HEK293T (cell line): ENCODE results near the gene RIT1.

Experiments used
- CTCF ChIA-PET: fragments of 350-600 bp; formaldehyde crosslinking; extraction: SDS; loops from one replicate; lab custom pipeline; 2021; ENCODE audit warnings: antibody characterized with exemption, inconsistent platforms; lab: Yijun Ruan, JAX
- POLR2A ChIA-PET: fragments of 350-600 bp; formaldehyde crosslinking; extraction: SDS; loops from one replicate; lab custom pipeline; 2020; ENCODE audit warnings: antibody characterized with exemption, inconsistent platforms; lab: Yijun Ruan, JAX
- DNase-seq: peaks from one replicate; pipeline ENCODE4 v3.0.0; 2012; ENCODE audit warnings: mixed read lengths; ENCODE audit errors: extremely low spot score
- ARNT ChIP-seq: fragments of 450-650 bp; IDR thresholded peaks from 2 replicates; pipeline ENCODE4 v1.6.1; 2017; ENCODE audit warnings: mild to moderate bottlenecking
- BHLHE40 ChIP-seq: fragments of 450-650 bp; IDR thresholded peaks from 2 replicates; pipeline ENCODE4 v1.6.1; 2016; ENCODE audit warnings: mild to moderate bottlenecking, moderate library complexity, borderline replicate concordance
- CTBP1 ChIP-seq: fragments of 450-650 bp; IDR thresholded peaks from 2 replicates; pipeline ENCODE4 v1.6.1; 2016; ENCODE audit warnings: borderline replicate concordance
- ELF4 ChIP-seq: fragments of 450-650 bp; IDR thresholded peaks from 2 replicates; pipeline ENCODE4 v1.6.1; 2017; ENCODE audit warnings: antibody characterized with exemption
- FOXA1 ChIP-seq: fragments of 450-650 bp; IDR thresholded peaks from 2 replicates; pipeline ENCODE4 v1.6.1; 2016; ENCODE audit warnings: mild to moderate bottlenecking
- FOXK2 ChIP-seq: fragments of 450-650 bp; IDR thresholded peaks from 2 replicates; pipeline ENCODE4 v1.6.1; 2016; ENCODE audit warnings: mild to moderate bottlenecking
- FOXM1 ChIP-seq: fragments of 450-650 bp; IDR thresholded peaks from 2 replicates; pipeline ENCODE4 v1.6.1; 2017; ENCODE audit warnings: mild to moderate bottlenecking, borderline replicate concordance
- HDGF ChIP-seq: fragments of 450-650 bp; IDR thresholded peaks from 2 replicates; pipeline ENCODE4 v1.6.1; 2017; ENCODE audit warnings: antibody characterized with exemption, borderline replicate concordance
- L3MBTL2 ChIP-seq: fragments of 450-650 bp; conservative IDR thresholded peaks from 2 replicates; pipeline ENCODE4 v1.6.1; 2016; ENCODE audit warnings: mild to moderate bottlenecking
- LEF1 ChIP-seq: fragments of 450-650 bp; IDR thresholded peaks from 2 replicates; pipeline ENCODE4 v1.6.1; 2017; ENCODE audit warnings: mild to moderate bottlenecking, borderline replicate concordance
- NFRKB ChIP-seq: fragments of 450-650 bp; IDR thresholded peaks from 2 replicates; pipeline ENCODE4 v1.6.1; 2016; ENCODE audit warnings: mild to moderate bottlenecking, moderate library complexity
- PKNOX1 ChIP-seq: fragments of 450-650 bp; IDR thresholded peaks from 2 replicates; pipeline ENCODE4 v1.6.1; 2016
- SP1 ChIP-seq: fragments of 450-650 bp; IDR thresholded peaks from 2 replicates; pipeline ENCODE4 v1.6.1; 2017
- SUZ12 ChIP-seq: fragments of 450-650 bp; IDR thresholded peaks from 2 replicates; pipeline ENCODE4 v1.6.1; 2016; ENCODE audit warnings: mild to moderate bottlenecking
- TARDBP ChIP-seq: fragments of 450-650 bp; IDR thresholded peaks from 2 replicates; pipeline ENCODE4 v1.6.1; 2016
- ZNF384 ChIP-seq: fragments of 450-650 bp; IDR thresholded peaks from 2 replicates; pipeline ENCODE4 v1.6.1; 2016

Gene RIT1

GRCh38 chr1:155913969-155914757 is 3.0 kb upstream of the RIT1 start:
- no peak for TF ChIP-seq FOXM1
- no peak for TF ChIP-seq ELF4
- no peak for TF ChIP-seq LEF1
- TF ChIP-seq ZNF384 = no peak
- ChIA-PET CTCF (interaction anchor here (0.8 kb wide), 1 partner anchor 24 kb away, joined by 3 read pairs; no protein-coding TSS in a partner anchor), POLR2A (no interaction called here)
- no peak for DNase-seq

GRCh38 chr1:155912056-155912536 is 947 bp upstream of the RIT1 start:
- ChIA-PET CTCF (no interaction called here), POLR2A (interaction anchor here (0.7 to 2.2 kb wide), 2 partner anchors 12 to 22 kb away, joined by 3 to 13 read pairs; partner anchors contain the start of gene KHDC4)
- TF ChIP-seq BHLHE40 = no peak
- TF ChIP-seq ELF4 = no peak
- no peak for TF ChIP-seq PKNOX1
- no peak for TF ChIP-seq L3MBTL2
- TF ChIP-seq ARNT = no peak
- TF ChIP-seq LEF1 = no peak
- no peak for TF ChIP-seq ZNF384
- TF ChIP-seq HDGF = no peak
- no peak for TF ChIP-seq SUZ12
- TF ChIP-seq SP1 = no peak
- TF ChIP-seq TARDBP = no peak
- no peak for TF ChIP-seq NFRKB
- no peak for TF ChIP-seq CTBP1
- no peak for TF ChIP-seq FOXK2
- TF ChIP-seq FOXA1 = no peak
- no peak for TF ChIP-seq FOXM1
- no peak for DNase-seq

- POLR2A ChIA-PET = no interaction called here
- peak; percentile 30 for DNase-seq
- TF ChIP-seq BHLHE40 (no peak), LEF1 (no peak), ELF4 (no peak), FOXM1 (no peak), L3MBTL2 (no peak), FOXA1 (no peak), PKNOX1 (no peak), ZNF384 (no peak), TARDBP (no peak), SUZ12 (no peak), NFRKB (no peak), SP1 (no peak), HDGF (no peak), ARNT (no peak)
- CTCF ChIA-PET = no interaction called here
Observed at GRCh38 chr1:155910621-155911121, 478 bp downstream of the RIT1 start.

GRCh38 chr1:155909894-155910293 is 1.3 kb downstream of the RIT1 start:
- DNase-seq = no peak
- ChIA-PET POLR2A (no interaction called here), CTCF (no interaction called here)
- no peak for TF ChIP-seq SUZ12
- TF ChIP-seq ZNF384 = no peak
- no peak for TF ChIP-seq FOXK2
- no peak for TF ChIP-seq BHLHE40
- no peak for TF ChIP-seq CTBP1
- TF ChIP-seq FOXM1 = no peak
- no peak for TF ChIP-seq FOXA1
- TF ChIP-seq SP1 = no peak

- CTCF ChIA-PET = interaction anchor here (0.8 kb wide), 1 partner anchor 9 kb away, joined by 4 read pairs; no protein-coding TSS in a partner anchor
- no peak for DNase-seq
- POLR2A ChIA-PET = interaction anchor here (0.6 to 2.0 kb wide), 4 partner anchors 15 to 52 kb away, joined by 3 to 8 read pairs (median 7); partner anchors contain the start of genes GON4L and KHDC4
- TF ChIP-seq TARDBP = no peak
- no peak for TF ChIP-seq NFRKB
- TF ChIP-seq LEF1 = no peak
- no peak for TF ChIP-seq SP1
- no peak for TF ChIP-seq BHLHE40
- TF ChIP-seq FOXA1 = no peak
- no peak for TF ChIP-seq FOXK2
- no peak for TF ChIP-seq FOXM1
- TF ChIP-seq ARNT = no peak
- no peak for TF ChIP-seq L3MBTL2
- no peak for TF ChIP-seq ELF4
- no peak for TF ChIP-seq ZNF384
Observed at GRCh38 chr1:155904261-155904660, 6.9 kb downstream of the RIT1 start.

GRCh38 chr1:155900161-155900560 is 11.0 kb downstream of the RIT1 start:
- TF ChIP-seq TARDBP = no peak
- no peak for TF ChIP-seq FOXK2
- no peak for TF ChIP-seq SP1
- TF ChIP-seq NFRKB = no peak
- no peak for TF ChIP-seq HDGF
- TF ChIP-seq PKNOX1 = no peak
- no peak for TF ChIP-seq FOXA1
- no peak for TF ChIP-seq ARNT
- no peak for TF ChIP-seq ZNF384
- no peak for TF ChIP-seq ELF4
- TF ChIP-seq BHLHE40 = no peak
- TF ChIP-seq L3MBTL2 = no peak
- no peak for TF ChIP-seq FOXM1
- TF ChIP-seq LEF1 = no peak
- no peak for TF ChIP-seq CTBP1
- no peak for TF ChIP-seq SUZ12
- DNase-seq = no peak
- ChIA-PET CTCF (interaction anchor here (0.6 kb wide), 1 partner anchor 89 kb away, joined by 3 read pairs; no protein-coding TSS in a partner anchor), POLR2A (interaction anchor here (1.6 kb wide), 1 partner anchor 41 kb away, joined by 5 read pairs; the partner anchor contains the start of gene SYT11)
